ENCODE measurements around the gene HLA-DRB1.
"Not testable (repeated sequence)": the region's sequence is repeated elsewhere in the genome, so short reads cannot be mapped to it uniquely, and the experiment has no call there.

HLA-DRB1 gene

DNA sequence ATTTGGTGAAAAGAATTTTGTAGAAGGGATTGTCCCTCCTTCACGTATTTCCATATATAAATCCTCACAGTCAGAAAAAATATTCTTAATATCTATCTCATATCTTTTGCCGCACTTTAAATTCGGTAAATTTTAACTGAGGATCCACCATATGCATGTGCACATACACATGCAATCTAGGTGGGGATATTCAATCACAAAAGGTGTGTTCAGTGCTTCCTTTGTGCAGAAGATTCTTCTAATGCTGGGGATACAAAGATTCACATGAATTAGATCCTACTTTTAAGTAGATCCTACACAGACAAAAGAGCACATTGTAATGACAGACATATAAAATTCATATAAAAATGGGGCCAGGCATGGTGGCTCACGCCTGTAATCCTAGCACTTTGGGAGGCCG, 13.6 kb upstream of the HLA-DRB1 start:
- peaks cover 9 to 31% of the 10 kb centered on the region in 2 donors for H3K36me3 Mint-ChIP-seq
- peak overlapping the region; percentile 98 for H3K27ac Mint-ChIP-seq
- H3K9me3 Mint-ChIP-seq, result peaks cover 8 to 13% of the 10 kb centered on the region in 2 donors
- no peaks in the 10 kb centered on the region for H3K27me3 Mint-ChIP-seq
- no peak for ATAC-seq (replicated peaks)
- H3K4me1 Mint-ChIP-seq, result peaks cover 40 to 67% of the 10 kb centered on the region in 2 donors
- no peak overlapping the region for H3K4me3 Mint-ChIP-seq
- no peak for DNase-seq

DNA sequence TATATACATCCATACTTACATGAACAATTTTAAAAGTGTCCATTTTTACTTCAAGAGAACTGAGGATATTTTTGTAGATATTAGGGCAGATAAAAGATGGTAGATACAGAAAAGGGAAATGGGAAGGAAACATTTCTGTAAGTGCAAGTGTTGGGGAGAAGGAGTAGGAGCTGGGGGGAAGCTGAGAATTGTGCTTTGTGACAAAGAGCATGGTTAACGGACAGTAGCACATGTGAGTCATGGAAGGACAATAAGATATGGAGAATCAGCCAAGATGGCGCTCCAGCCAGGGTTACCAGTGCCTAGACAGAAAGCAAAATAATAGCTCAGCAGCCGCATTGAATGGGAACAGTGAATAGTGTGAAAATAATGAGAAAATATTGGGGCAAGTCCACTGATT, 12.7 kb upstream of the HLA-DRB1 start:
- peak overlapping the region; percentile 98 for H3K27ac Mint-ChIP-seq
- peaks cover 9 to 31% of the 10 kb centered on the region in 2 donors for H3K36me3 Mint-ChIP-seq
- ATAC-seq (replicated peaks) (no peak), DNase-seq (no peak)
- H3K27me3 Mint-ChIP-seq, result no peaks in the 10 kb centered on the region
- H3K4me1 Mint-ChIP-seq, result peaks cover 34 to 58% of the 10 kb centered on the region in 2 donors
- peak overlapping the region; percentile 20 to 51 for H3K4me3 Mint-ChIP-seq
- peaks cover 8 to 13% of the 10 kb centered on the region in 2 donors for H3K9me3 Mint-ChIP-seq

DNA sequence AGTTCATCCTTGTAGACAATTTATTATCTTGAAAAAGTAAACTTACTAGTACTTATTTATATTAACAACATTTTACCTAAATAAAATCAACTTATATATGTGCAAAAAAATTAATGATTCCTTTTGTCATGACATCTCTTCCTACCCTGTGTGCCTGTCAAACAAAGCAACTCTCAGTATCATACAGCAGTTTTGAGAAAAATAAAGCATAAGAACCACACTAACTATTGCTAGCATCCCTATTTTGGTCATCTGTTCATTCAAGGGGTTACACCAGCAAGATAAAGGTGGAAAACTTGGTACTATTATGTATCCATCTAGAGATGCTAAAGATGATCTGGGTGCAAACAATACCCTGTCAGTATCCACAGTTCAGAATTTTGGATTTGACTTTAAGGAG, 7.4 kb upstream of the HLA-DRB1 start:
- Mint-ChIP-seq H3K27me3 (no peaks in the 10 kb centered on the region), H3K36me3 (peaks cover 9 to 16% of the 10 kb centered on the region in 2 donors), H3K4me3 (no peak overlapping the region), H3K9me3 (peaks cover 5 to 8% of the 10 kb centered on the region in 2 donors), H3K4me1 (peaks cover 18 to 36% of the 10 kb centered on the region in 2 donors), H3K27ac (peak overlapping the region; percentile 69)
- DNase-seq, result no peak
- ATAC-seq (replicated peaks), result peak; percentile 54 to 68

DNA sequence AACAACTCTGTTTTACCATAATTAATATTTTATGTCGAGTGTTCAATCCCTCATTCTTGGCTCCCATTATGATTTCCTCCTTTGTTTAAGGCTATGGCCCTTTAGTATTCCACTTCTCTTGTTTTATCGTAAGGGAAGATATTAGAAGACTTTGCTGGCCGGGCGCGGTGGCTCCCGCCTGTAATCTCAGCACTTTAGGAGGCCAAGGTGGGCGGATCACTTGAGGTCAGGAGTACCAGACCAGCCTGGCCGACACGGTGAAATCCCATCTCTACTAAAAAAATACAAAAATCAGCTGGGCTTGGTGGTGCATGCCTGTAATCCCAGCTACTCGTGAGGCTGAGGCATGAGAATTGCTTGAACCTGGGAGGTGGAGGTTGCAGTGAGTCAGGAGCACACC, 1.1 kb upstream of the HLA-DRB1 start:
- Mint-ChIP-seq H3K4me1 (peaks cover 29 to 50% of the 10 kb centered on the region in 2 donors), H3K4me3 (peak overlapping the region in 1 of 2 donors; percentile 18), H3K27ac (peak overlapping the region; percentile 100), H3K36me3 (peaks cover 24 to 40% of the 10 kb centered on the region in 2 donors)
- not testable (repeated sequence) for H3K9me3 Mint-ChIP-seq; DNase-seq; H3K27me3 Mint-ChIP-seq; ATAC-seq (replicated peaks)

DNA sequence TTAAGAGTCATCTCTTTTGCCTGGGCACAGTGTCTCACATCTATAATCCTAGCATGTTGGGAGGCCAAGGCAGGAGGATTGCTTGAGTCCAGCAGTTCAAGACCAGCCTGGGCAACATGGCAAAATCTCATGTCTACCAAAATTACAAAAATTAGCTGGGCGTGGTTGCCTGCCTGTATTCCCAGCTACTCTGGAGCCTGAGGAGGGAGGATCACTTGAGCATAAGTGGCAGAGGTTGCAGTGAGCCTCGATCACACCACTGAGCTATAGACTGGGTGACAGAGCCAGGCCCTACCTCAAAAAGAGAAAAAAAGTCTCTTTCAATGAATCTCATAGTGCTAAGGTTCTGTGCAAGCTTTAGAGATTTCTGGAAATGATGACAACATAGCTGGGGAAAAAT, 1.5 kb downstream of the HLA-DRB1 start:
- H3K4me3 Mint-ChIP-seq, result peak overlapping the region; percentile 78 to 93
- H3K27me3 Mint-ChIP-seq, result no peaks in the 10 kb centered on the region
- DNase-seq, result no peak
- no peak for ATAC-seq (replicated peaks)
- H3K4me1 Mint-ChIP-seq, result peaks cover 43 to 68% of the 10 kb centered on the region in 2 donors
- no peaks in the 10 kb centered on the region for H3K9me3 Mint-ChIP-seq
- peaks cover 43 to 62% of the 10 kb centered on the region in 2 donors for H3K36me3 Mint-ChIP-seq
- H3K27ac Mint-ChIP-seq, result peak overlapping the region; percentile 94

DNA sequence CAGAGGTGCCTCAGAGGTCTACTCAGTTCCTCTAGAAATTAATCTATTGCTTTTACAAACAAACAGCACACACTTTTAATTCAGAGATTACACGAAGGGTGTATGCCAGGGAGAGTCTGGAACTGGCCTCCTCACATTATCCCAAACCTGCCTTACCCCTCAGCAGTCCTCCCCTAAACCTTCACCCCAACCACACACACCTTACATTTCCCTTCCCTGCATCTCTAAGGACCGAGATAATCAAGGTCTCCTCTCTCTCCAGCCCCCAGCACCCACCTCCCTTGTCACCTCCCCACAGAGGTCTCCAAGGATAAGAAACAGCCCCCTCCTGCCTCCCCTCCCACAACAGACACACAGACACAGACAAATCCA, 6.1 kb downstream of the HLA-DRB1 start:
- peaks cover 54 to 78% of the 10 kb centered on the region in 2 donors for H3K4me1 Mint-ChIP-seq
- H3K27me3 Mint-ChIP-seq, result no peaks in the 10 kb centered on the region
- ATAC-seq (replicated peaks) (peak; percentile 1), DNase-seq (no peak)
- peaks cover 65 to 82% of the 10 kb centered on the region in 2 donors for H3K36me3 Mint-ChIP-seq
- H3K4me3 Mint-ChIP-seq, result peak overlapping the region; percentile 77 to 78
- H3K27ac Mint-ChIP-seq, result peak overlapping the region; percentile 96
- H3K9me3 Mint-ChIP-seq, result no peaks in the 10 kb centered on the region

DNA sequence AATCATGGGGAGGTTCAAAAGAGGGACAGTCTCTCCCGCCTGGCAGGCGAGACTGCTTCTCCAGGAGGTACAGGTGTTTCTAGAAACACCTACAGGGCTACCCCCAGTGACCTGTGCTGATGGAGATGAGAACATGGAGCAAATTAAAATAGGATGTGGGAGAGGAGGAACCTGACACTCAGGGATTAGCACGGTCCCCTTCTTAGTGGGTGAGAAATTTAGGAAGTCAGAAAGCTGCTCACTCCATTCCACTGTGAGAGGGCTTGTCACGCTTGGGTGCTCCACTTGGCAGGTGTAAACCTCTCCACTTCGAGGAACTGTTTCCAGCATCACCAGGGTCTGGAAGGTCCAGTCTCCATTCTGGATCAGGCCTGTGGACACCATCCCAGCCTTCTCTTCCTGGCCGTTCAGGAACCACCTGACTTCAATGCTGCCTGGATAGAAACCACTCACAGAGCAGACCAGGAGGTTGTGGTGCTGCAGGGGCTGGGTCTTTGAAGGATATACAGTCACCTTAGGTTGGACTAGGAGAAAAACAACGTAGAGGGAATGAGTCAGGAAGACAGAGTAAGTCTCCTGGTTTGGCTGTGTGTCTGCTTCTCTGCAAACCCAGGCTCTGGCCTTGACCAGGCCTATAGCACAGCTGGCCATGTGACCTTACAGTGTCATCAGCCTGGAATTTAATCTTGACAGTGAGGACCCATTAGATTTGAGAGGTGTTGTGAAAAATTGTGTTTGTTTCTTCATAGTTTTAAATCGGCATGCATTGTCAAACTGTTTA, 8.1 kb downstream of the HLA-DRB1 start:
- Mint-ChIP-seq H3K4me3 (peak overlapping the region; percentile 37 to 42), H3K27me3 (no peaks in the 10 kb centered on the region)

DNA sequence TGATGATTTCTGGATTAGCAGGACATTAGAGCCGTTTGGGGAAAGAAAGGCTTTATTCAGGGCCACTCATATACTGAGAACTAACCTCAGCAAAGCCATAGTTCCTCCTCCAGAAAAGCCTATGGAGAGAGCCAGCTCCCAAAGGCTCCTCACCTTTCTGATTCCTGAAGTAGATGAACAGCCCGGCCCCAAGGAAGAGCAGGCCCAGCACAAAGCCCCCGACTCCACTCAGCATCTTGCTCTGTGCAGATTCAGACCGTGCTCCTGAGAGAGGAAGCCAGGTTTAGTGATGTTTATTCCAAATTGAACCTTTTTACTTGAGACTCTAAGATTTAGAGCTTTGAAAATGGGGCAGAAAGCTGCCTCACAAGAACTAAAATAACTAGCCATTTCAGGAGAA, 9.1 kb downstream of the HLA-DRB1 start:
- peak overlapping the region; percentile 78 for H3K27ac Mint-ChIP-seq
- no peak for ATAC-seq (replicated peaks)
- no peaks in the 10 kb centered on the region for H3K27me3 Mint-ChIP-seq
- H3K4me3 Mint-ChIP-seq, result peak overlapping the region; percentile 32 to 42
- peaks cover 44 to 63% of the 10 kb centered on the region in 2 donors for H3K36me3 Mint-ChIP-seq
- DNase-seq, result no peak
- no peaks in the 10 kb centered on the region for H3K9me3 Mint-ChIP-seq
- H3K4me1 Mint-ChIP-seq, result peaks cover 42 to 57% of the 10 kb centered on the region in 2 donors

More for the DNA sequence above, 8.1 kb downstream of the HLA-DRB1 start:
- peak overlapping the region; percentile 78 for H3K27ac Mint-ChIP-seq
- peaks cover 46 to 60% of the 10 kb centered on the region in 2 donors for H3K4me1 Mint-ChIP-seq
- H3K36me3 Mint-ChIP-seq, result peaks cover 49 to 66% of the 10 kb centered on the region in 2 donors
- no peak for ATAC-seq (replicated peaks)
- DNase-seq, result no peak
- no peaks in the 10 kb centered on the region for H3K9me3 Mint-ChIP-seq

DNA sequence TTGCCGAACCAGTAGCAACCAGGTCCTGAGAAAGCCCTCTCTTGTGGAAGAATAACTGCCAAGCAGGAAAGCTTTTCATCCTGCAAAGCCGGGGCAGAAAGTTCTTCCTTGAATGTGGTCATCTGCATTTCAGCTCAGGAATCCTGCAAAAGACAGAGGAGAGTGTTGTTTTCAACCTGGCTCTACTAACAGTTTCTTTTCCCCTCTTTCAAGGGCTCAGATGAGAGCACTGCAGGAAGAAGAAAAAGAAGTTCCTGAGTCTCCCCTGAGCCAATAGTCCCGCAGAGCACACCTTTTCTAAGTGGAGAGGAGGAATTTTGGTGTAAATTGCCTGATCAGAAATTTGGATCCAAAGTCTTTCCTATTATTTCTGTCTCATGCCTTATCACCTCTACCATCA, 10.7 kb downstream of the HLA-DRB1 start:
- H3K27ac Mint-ChIP-seq, result peak overlapping the region; percentile 42

DNA sequence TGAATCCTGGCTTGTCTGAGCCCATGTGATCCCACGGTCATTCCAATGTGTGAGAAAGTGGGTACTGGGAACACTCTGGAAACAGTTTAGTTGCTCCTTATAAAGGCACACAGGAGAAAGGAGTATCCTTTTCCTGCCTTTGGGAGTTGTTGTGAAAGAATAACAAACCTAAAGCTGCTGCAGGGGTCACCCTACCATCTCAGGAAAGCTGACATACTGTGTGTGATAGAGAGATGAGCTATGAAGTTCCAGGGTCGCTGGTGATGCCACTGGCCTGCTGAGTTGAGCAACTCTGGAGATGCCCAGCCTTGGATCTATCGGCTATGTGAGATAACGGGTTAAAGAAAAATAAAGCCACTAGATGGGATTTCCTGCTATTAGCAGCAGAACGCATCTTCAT, 12.2 kb downstream of the HLA-DRB1 start:
- Mint-ChIP-seq H3K27ac (peak overlapping the region; percentile 71), H3K36me3 (peaks cover 25 to 39% of the 10 kb centered on the region in 2 donors), H3K4me1 (peaks cover 30 to 39% of the 10 kb centered on the region in 2 donors)
- H3K4me3 Mint-ChIP-seq; H3K9me3 Mint-ChIP-seq; DNase-seq; ATAC-seq (replicated peaks); H3K27me3 Mint-ChIP-seq: not testable (repeated sequence)

More for the DNA sequence above, 10.7 kb downstream of the HLA-DRB1 start:
- DNase-seq (no peak), ATAC-seq (replicated peaks) (no peak)
- H3K36me3 Mint-ChIP-seq, result peaks cover 30 to 47% of the 10 kb centered on the region in 2 donors
- H3K9me3 Mint-ChIP-seq, result no peaks in the 10 kb centered on the region
- H3K4me3 Mint-ChIP-seq, result no peak overlapping the region
- H3K27me3 Mint-ChIP-seq, result no peaks in the 10 kb centered on the region
- peaks cover 36 to 50% of the 10 kb centered on the region in 2 donors for H3K4me1 Mint-ChIP-seq

DNA sequence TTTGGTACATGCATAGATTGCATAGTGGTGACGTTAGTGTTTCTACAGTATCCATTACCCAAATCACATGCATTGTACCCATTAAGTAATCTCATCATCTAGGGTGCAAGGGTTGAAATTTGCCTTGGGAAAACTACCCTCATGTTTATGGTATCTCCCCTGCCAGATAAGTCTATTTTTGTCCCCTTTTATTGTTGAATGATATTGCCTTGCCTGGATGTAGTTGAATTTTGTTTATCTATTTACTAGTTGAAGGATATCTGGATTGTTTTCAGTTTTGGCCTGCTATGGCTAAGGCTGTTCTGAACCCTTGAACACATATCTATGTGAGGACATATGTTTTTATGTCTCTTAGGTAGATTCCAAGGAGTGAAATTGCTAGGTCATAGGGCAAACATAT, 13.4 kb downstream of the HLA-DRB1 start:
- peak in 1 of 2 donors; percentile 29 for ATAC-seq (replicated peaks)
- Mint-ChIP-seq H3K36me3 (peaks cover 13 to 27% of the 10 kb centered on the region in 2 donors), H3K4me1 (peaks cover 21 to 27% of the 10 kb centered on the region in 2 donors), H3K27ac (peak overlapping the region; percentile 65), H3K27me3 (no peaks in the 10 kb centered on the region), H3K9me3 (no peaks in the 10 kb centered on the region), H3K4me3 (no peak overlapping the region)
- no peak for DNase-seq

DNA sequence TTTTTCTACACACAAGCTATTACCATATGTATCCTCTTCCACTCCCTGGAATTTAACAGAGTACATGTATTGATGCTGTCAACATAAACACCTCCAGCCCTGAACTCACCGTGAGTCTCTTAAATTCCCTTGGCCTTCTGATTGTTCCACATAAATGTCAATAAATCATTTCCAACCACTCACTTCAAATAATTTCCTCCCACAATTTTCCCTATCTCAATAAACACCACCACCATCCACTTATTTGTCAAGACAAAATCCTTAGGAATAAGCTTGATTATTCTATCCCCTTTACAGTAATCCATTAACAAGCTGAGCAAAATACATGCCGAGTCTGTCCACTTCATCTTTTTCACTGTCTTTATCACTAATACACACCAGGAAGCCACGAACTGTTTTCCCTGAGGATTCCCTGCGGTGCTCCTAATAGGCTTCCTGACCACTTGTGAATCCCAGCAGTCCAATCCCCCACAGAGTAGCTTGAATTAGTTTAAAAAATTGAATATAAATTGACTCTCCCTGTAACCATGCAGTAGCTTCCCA, 19.2 kb downstream of the HLA-DRB1 start:
- H3K9me3 Mint-ChIP-seq, result no peaks in the 10 kb centered on the region
- no peak overlapping the region for H3K27ac Mint-ChIP-seq
- no peak for ATAC-seq (replicated peaks)
- no peaks in the 10 kb centered on the region for H3K27me3 Mint-ChIP-seq
- no peak for DNase-seq
- H3K36me3 Mint-ChIP-seq, result no peaks in the 10 kb centered on the region
- H3K4me1 Mint-ChIP-seq, result peaks cover 16 to 38% of the 10 kb centered on the region in 2 donors
- peak overlapping the region in 1 of 2 donors; percentile 50 for H3K4me3 Mint-ChIP-seq

DNA sequence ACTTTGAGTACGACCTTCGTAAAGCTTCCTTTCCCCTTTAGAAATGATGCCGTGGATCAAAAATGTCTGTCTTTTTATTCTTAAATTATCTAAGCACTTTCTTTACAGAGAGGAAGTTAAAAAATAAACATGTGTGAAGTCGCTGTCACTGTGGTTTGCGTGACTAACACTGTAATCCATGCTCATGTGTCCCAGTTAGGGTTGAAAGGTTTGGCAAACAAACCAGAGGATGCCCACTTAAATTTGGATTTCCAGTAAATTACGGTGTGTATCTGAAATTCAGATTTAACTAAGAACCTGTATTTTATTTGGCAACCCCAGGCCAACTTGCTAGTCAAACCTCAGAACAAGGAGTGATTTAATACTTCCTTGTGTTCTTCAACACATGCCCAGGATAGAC, 21.1 kb downstream of the HLA-DRB1 start:
- peak overlapping the region; percentile 47 to 80 for H3K4me3 Mint-ChIP-seq
- H3K27ac Mint-ChIP-seq, result peak overlapping the region; percentile 84
- H3K36me3 Mint-ChIP-seq, result no peaks in the 10 kb centered on the region
- DNase-seq, result no peak
- no peaks in the 10 kb centered on the region for H3K9me3 Mint-ChIP-seq
- no peaks in the 10 kb centered on the region for H3K27me3 Mint-ChIP-seq
- peak; percentile 51 to 56 for ATAC-seq (replicated peaks)
- peaks cover 13 to 29% of the 10 kb centered on the region in 2 donors for H3K4me1 Mint-ChIP-seq

DNA sequence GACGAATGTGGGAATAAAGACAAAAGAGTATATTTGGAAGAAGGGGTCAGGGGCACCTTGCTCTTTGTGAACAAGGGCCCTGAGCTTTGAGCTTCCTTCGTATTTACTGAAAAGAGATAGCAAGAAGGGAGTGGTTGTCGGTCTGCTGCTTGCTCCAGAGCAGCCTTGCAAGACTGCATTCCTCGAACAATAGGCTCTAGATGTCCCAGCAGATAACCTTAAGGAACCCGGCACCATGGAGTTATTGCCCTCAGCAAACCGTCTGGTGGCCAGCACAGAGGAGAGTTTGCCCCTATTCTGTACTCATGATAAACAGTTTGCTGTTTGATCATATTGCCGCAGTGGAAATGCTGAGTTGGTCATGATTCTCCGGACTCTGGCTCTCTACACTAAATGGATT, 22.7 kb downstream of the HLA-DRB1 start:
- no peak for DNase-seq
- H3K36me3 Mint-ChIP-seq, result no peaks in the 10 kb centered on the region
- no peak for ATAC-seq (replicated peaks)
- H3K27me3 Mint-ChIP-seq, result no peaks in the 10 kb centered on the region
- H3K4me3 Mint-ChIP-seq, result no peak overlapping the region
- H3K9me3 Mint-ChIP-seq, result no peaks in the 10 kb centered on the region
- peaks cover 13 to 29% of the 10 kb centered on the region in 2 donors for H3K4me1 Mint-ChIP-seq
- no peak overlapping the region for H3K27ac Mint-ChIP-seq

DNA sequence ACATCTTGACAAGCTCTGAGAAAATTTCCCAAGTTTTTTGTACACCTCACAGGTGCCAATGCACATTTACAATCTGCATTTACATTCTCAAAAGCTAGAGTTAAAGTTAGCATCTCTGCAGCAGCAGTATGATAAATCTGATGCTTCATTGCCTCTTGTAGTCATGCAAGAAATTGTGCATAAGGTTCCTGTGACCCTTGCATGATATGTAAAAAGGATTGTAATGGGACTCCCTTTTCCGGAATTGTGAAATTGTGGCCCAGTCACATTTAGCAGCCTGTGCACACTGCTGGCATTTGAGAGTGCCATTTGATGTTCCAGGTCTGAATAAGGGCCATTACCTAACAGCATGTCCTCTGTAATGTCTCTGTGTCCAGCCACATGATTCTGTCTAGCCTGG, 24.1 kb downstream of the HLA-DRB1 start:
- Mint-ChIP-seq H3K4me3 (no peak overlapping the region), H3K27me3 (no peaks in the 10 kb centered on the region), H3K36me3 (no peaks in the 10 kb centered on the region), H3K27ac (no peak overlapping the region), H3K9me3 (no peaks in the 10 kb centered on the region), H3K4me1 (peaks cover 10 to 22% of the 10 kb centered on the region in 2 donors)
- DNase-seq, result no peak
- ATAC-seq (replicated peaks), result no peak

Measured in stimulated activated naive B cell treated with anti-CD40 and anti-IgM and Interleukin-4, amounts not matched to agents 10 μg/mL and 1 μg/mL and 100 μg/mL, for 72 hours (primary cell).